ENCODE measurements around the gene TRAF6.

TRAF6 gene

GRCh38 chr11:36459046-36459445 is 51.0 kb downstream of the TRAF6 start:
- TF ChIP-seq, protein P1, sequence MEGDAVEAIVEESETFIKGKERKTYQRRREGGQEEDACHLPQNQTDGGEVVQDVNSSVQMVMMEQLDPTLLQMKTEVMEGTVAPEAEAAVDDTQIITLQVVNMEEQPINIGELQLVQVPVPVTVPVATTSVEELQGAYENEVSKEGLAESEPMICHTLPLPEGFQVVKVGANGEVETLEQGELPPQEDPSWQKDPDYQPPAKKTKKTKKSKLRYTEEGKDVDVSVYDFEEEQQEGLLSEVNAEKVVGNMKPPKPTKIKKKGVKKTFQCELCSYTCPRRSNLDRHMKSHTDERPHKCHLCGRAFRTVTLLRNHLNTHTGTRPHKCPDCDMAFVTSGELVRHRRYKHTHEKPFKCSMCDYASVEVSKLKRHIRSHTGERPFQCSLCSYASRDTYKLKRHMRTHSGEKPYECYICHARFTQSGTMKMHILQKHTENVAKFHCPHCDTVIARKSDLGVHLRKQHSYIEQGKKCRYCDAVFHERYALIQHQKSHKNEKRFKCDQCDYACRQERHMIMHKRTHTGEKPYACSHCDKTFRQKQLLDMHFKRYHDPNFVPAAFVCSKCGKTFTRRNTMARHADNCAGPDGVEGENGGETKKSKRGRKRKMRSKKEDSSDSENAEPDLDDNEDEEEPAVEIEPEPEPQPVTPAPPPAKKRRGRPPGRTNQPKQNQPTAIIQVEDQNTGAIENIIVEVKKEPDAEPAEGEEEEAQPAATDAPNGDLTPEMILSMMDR (IDR thresholded peaks at IDR 0.05; ENCODE audit: control insufficient read depth, extremely low read depth, insufficient read depth) = no peak
- H3K4me3 ChIP-seq (ENCODE audit: low read depth, low read length) = no peak overlapping the region
- DNase-seq (ENCODE audit: low read depth) = no peak

DNA sequence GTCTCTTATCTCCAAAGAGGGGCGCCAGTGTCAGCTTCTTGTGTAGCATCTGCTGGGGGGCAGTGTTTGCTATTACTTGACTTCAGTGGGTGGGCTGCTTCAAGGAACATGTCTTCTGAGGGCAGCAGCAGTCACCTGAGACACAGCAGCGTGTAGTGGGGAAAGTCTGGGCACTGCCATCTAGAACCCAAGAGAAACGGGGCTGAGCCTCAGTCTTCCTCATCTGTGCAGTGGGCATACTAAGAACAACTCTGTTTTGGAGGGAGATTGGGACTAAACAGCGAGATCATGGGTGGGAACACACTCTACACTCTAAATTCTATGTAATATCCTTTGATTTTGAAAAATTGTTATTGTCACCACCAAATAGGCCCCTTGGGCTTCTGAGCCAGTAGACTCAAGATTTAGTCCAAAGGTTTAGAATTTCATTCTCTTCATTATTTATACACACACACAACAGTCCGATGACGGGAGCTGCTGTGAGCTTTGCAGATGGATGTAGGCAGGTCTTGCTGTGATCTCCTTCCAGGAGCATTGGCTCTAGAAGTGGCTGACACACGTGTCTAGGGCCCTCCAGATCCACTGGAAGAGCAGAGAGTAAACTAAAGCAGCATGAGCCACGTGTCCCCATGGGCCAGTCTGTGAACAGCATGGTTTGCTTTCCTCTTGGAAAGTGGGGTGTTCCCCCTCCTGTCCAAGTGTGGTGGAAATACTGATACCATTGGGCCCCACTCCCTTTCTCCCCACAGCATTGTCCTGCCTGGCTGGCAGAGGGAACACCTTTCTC is 51.8 kb downstream of the TRAF6 start:
- TF ChIP-seq, protein P1 (IDR thresholded peaks at IDR 0.05; ENCODE audit: control insufficient read depth, extremely low read depth, insufficient read depth) = no peak
- H3K4me3 ChIP-seq (ENCODE audit: low read depth, low read length) = no peak overlapping the region
- no peak for DNase-seq (ENCODE audit: low read depth)

GRCh38 chr11:36456156-36456555 is 53.9 kb downstream of the TRAF6 start:
- TF ChIP-seq, protein P1 (IDR thresholded peaks at IDR 0.05; ENCODE audit: control insufficient read depth, extremely low read depth, insufficient read depth) = no peak
- DNase-seq (ENCODE audit: low read depth) = no peak
- no peak overlapping the region for H3K4me3 ChIP-seq (ENCODE audit: low read depth, low read length)

GRCh38 chr11:36455658-36456111 is 54.4 kb downstream of the TRAF6 start:
- H3K4me3 ChIP-seq (ENCODE audit: low read depth, low read length) = no peak overlapping the region
- TF ChIP-seq, protein P1 (IDR thresholded peaks at IDR 0.05; ENCODE audit: control insufficient read depth, extremely low read depth, insufficient read depth) = no peak
- no peak for DNase-seq (ENCODE audit: low read depth)

DNA sequence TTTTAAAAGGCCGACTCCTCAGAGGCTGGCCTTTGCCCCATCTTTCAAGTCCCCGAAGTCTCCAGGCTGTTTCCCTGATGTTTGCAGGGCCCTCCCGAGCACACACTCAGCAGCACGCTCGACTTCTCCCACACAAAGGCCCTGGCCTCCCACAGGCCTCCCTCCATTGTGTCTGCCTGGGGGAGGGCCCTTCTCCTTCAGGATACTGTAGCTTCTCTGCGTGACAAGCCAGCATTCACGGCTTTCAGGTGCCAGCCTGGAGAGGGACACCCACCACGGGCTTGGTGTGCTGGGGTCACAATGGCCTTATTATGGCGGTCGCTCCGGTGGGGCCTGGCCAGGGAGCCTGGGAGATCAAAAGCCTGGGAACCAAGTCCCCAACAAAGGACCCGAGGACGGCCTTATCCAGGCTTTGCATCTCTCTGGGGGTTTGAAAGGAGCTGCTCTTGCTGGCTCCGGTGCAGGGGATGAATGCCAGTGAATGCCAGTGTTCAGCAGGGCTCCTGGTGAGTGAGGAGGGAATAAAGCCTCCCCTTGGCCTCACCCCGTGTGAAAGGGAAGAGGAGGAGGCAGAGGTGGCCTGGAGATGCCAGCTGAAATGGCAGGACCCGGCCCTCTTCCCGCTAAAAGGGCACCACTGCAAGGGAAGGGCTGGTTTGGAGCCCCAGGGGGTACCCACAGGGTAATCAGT is 55.0 kb downstream of the TRAF6 start:
- no peak for DNase-seq (ENCODE audit: low read depth)
- H3K4me3 ChIP-seq (ENCODE audit: low read depth, low read length) = no peak overlapping the region
- TF ChIP-seq, protein P1 (IDR thresholded peaks at IDR 0.05; ENCODE audit: control insufficient read depth, extremely low read depth, insufficient read depth) = no peak

GRCh38 chr11:36454551-36454940 is 55.5 kb downstream of the TRAF6 start:
- TF ChIP-seq, protein P1 (IDR thresholded peaks at IDR 0.05; ENCODE audit: control insufficient read depth, extremely low read depth, insufficient read depth) = no peak
- DNase-seq (ENCODE audit: low read depth) = no peak
- H3K4me3 ChIP-seq (ENCODE audit: low read depth, low read length) = no peak overlapping the region

Measured in LNCaP clone FGC (cell line).